ENCODE data around the gene SETBP1.

Gene SETBP1

DNA sequence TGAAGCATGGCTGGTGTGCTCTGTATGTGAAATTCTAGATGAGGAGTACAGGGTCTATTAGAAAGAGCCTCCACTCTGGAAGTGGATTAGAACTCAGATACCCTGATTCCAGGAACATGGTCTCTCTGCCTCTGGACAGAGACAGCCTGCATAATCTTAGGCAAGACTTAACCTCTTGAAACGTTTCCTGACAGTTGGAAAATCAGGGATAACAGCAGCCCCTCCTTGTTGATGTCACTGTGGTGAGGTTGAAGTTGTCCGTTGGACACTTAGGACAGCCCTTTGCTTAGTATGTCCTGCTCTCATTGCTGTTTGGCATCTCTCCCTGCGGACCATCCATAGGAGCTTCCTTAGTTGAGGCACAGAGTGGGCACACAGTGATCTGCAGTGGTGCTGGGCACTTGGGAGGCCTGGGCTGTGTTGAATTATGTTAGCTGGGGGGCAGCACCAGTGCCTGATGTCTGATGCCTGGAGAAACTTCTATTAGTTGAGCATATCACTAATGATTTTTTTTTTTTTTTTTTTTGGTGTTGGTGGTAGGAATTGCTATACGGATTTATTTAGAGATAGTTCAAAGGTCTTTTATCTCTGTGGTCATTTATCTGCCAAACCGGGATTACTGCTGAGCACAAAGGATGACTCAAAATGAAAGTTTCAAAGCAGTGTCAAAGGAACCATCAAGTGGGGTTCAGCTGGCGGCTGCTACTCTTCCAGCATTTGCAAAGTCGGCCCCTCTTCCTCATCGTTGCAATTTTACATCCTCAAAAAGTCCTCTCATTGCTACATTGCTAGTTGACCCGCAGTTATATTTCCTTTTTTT lies 28.8 kb downstream of the SETBP1 start:
- TF ChIP-seq ZFP30 (CRISPR knock-in tag; IDR thresholded peaks at IDR 0.05) (no peak), GLIS3 (CRISPR knock-in tag; IDR thresholded peaks at IDR 0.05) (no peak), TOX (CRISPR knock-in tag; IDR thresholded peaks at IDR 0.05; ENCODE audit: borderline replicate concordance) (no peak), CSDC2 (CRISPR knock-in tag; IDR thresholded peaks at IDR 0.05) (no peak), POU6F1 (CRISPR knock-in tag; IDR thresholded peaks at IDR 0.05; ENCODE audit: borderline replicate concordance, low read depth) (no peak), TCF4 (CRISPR knock-in tag; IDR thresholded peaks at IDR 0.05; ENCODE audit: borderline replicate concordance) (no peak), SNAI2 (CRISPR knock-in tag; IDR thresholded peaks at IDR 0.05) (no peak)
- ATAC-seq: no peak

GRCh38 chr18:44710931-44711330 lies 30.2 kb downstream of the SETBP1 start:
- TF ChIP-seq, protein P1, sequence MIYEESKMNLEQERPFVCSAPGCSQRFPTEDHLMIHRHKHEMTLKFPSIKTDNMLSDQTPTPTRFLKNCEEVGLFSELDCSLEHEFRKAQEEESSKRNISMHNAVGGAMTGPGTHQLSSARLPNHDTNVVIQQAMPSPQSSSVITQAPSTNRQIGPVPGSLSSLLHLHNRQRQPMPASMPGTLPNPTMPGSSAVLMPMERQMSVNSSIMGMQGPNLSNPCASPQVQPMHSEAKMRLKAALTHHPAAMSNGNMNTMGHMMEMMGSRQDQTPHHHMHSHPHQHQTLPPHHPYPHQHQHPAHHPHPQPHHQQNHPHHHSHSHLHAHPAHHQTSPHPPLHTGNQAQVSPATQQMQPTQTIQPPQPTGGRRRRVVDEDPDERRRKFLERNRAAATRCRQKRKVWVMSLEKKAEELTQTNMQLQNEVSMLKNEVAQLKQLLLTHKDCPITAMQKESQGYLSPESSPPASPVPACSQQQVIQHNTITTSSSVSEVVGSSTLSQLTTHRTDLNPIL (CRISPR knock-in tag; IDR thresholded peaks at IDR 0.05; ENCODE audit: low read depth): no peak
- no peak for TF ChIP-seq ZFP3 (CRISPR knock-in tag; IDR thresholded peaks at IDR 0.05)
- TF ChIP-seq PATZ1 (CRISPR knock-in tag; IDR thresholded peaks at IDR 0.05; ENCODE audit: borderline replicate concordance): no peak
- no peak for TF ChIP-seq PPARA (CRISPR knock-in tag; IDR thresholded peaks at IDR 0.05; ENCODE audit: borderline replicate concordance)
- TF ChIP-seq TSHZ2 (CRISPR knock-in tag; IDR thresholded peaks at IDR 0.05): no peak
- no peak for TF ChIP-seq ISL1 (CRISPR knock-in tag; IDR thresholded peaks at IDR 0.05)
- TF ChIP-seq CSDC2 (CRISPR knock-in tag; IDR thresholded peaks at IDR 0.05): no peak
- no peak for TF ChIP-seq ZFP30 (CRISPR knock-in tag; IDR thresholded peaks at IDR 0.05)
- TF ChIP-seq RARB (CRISPR knock-in tag; IDR thresholded peaks at IDR 0.05): no peak
- no peak for ATAC-seq

DNA sequence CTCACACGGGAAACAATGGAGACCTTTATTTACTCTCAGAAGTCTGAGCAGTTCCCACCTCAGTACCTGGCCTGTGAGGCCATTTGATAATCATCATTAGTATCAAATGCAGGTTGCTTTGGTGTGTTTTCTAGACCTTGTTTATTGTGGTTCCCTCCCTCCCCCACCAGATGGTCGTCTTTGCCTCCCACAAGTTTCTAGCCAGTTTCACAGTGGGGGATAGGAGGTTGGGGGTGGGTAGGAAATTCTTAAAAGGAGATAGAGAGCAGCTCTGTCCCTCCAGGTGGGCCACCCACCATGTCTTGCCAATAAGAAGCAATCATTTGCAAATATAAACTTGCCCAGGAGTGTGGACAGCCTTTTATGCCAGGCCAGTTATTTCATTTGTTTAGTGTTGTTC lies 31.3 kb downstream of the SETBP1 start:
- TF ChIP-seq TSHZ2 (CRISPR knock-in tag; IDR thresholded peaks at IDR 0.05): no peak
- TF ChIP-seq, protein P1 (CRISPR knock-in tag; IDR thresholded peaks at IDR 0.05; ENCODE audit: low read depth): no peak
- no peak for TF ChIP-seq ZC3H10 (CRISPR knock-in tag; IDR thresholded peaks at IDR 0.05)
- TF ChIP-seq ESRRG (CRISPR knock-in tag; IDR thresholded peaks at IDR 0.05): no peak
- no peak for TF ChIP-seq ISL1 (CRISPR knock-in tag; IDR thresholded peaks at IDR 0.05)
- no peak for TF ChIP-seq ZFP3 (CRISPR knock-in tag; IDR thresholded peaks at IDR 0.05)
- no peak for TF ChIP-seq SNAI2 (CRISPR knock-in tag; IDR thresholded peaks at IDR 0.05)
- TF ChIP-seq ZNF8 (CRISPR knock-in tag; IDR thresholded peaks at IDR 0.05): no peak
- TF ChIP-seq OSR1 (CRISPR knock-in tag; IDR thresholded peaks at IDR 0.05): no peak
- TF ChIP-seq ZNF70 (CRISPR knock-in tag; IDR thresholded peaks at IDR 0.05): no peak
- TF ChIP-seq CSDC2 (CRISPR knock-in tag; IDR thresholded peaks at IDR 0.05): no peak
- TF ChIP-seq BACH2 (CRISPR knock-in tag; IDR thresholded peaks at IDR 0.05; ENCODE audit: borderline replicate concordance): no peak
- no peak for TF ChIP-seq PPARA (CRISPR knock-in tag; IDR thresholded peaks at IDR 0.05; ENCODE audit: borderline replicate concordance)
- no peak for ATAC-seq

Measured in SK-N-SH treated with all-trans-retinoic acid at 6 μM for 48 hours (cell line).